ENCODE data around the gene TRABD2B.

TRABD2B gene

GRCh38 chr1:47876587-47876963 lies 120.6 kb downstream of the TRABD2B start:
- no peak for DNase-seq (ENCODE audit: low read depth in 2 of 2)

- no peak for DNase-seq (ENCODE audit: low read depth in 2 of 2)
These were observed 121.2 kb downstream of the TRABD2B start for GRCh38 chr1:47875831-47876586.

GRCh38 chr1:47875036-47875435 lies 122.1 kb downstream of the TRABD2B start:
- DNase-seq (ENCODE audit: low read depth in 2 of 2): no peak

GRCh38 chr1:47873337-47873736 lies 123.8 kb downstream of the TRABD2B start:
- DNase-seq (ENCODE audit: low read depth in 2 of 2): no peak

- no peak for DNase-seq (ENCODE audit: low read depth in 2 of 2)
These were observed 124.3 kb downstream of the TRABD2B start for GRCh38 chr1:47872886-47873285.

GRCh38 chr1:47871799-47872353 lies 125.3 kb downstream of the TRABD2B start:
- no peak for DNase-seq (ENCODE audit: low read depth in 2 of 2)

GRCh38 chr1:47870946-47871676 lies 126.1 kb downstream of the TRABD2B start:
- no peak for DNase-seq (ENCODE audit: low read depth in 2 of 2)

GRCh38 chr1:47870480-47870879 lies 126.7 kb downstream of the TRABD2B start:
- no peak for DNase-seq (ENCODE audit: low read depth in 2 of 2)

GRCh38 chr1:47868348-47868676 lies 128.9 kb downstream of the TRABD2B start:
- DNase-seq (ENCODE audit: low read depth in 2 of 2): no peak

GRCh38 chr1:47867438-47868347 lies 129.5 kb downstream of the TRABD2B start:
- no peak for DNase-seq (ENCODE audit: low read depth in 2 of 2)

- DNase-seq (ENCODE audit: low read depth in 2 of 2): no peak
These were observed 130.4 kb downstream of the TRABD2B start for GRCh38 chr1:47866601-47867437.

- no peak for DNase-seq (ENCODE audit: low read depth in 2 of 2)
These were observed 131.2 kb downstream of the TRABD2B start for GRCh38 chr1:47865881-47866535.

GRCh38 chr1:47859092-47859743 lies 138.0 kb downstream of the TRABD2B start:
- DNase-seq (ENCODE audit: low read depth in 2 of 2): no peak

GRCh38 chr1:47856996-47857395 lies 140.2 kb downstream of the TRABD2B start:
- DNase-seq (ENCODE audit: low read depth in 2 of 2): no peak

GRCh38 chr1:47855230-47855629 lies 142.0 kb downstream of the TRABD2B start:
- no peak for DNase-seq (ENCODE audit: low read depth in 2 of 2)

GRCh38 chr1:47854552-47855144 lies 142.5 kb downstream of the TRABD2B start:
- no peak for DNase-seq (ENCODE audit: low read depth in 2 of 2)

GRCh38 chr1:47853852-47854251 lies 143.3 kb downstream of the TRABD2B start:
- DNase-seq (ENCODE audit: low read depth in 2 of 2): no peak

- DNase-seq (ENCODE audit: low read depth in 2 of 2): no peak
These were observed 144.1 kb downstream of the TRABD2B start for GRCh38 chr1:47853059-47853458.

GRCh38 chr1:47852006-47852718 lies 145.0 kb downstream of the TRABD2B start:
- no peak for DNase-seq (ENCODE audit: low read depth in 2 of 2)

Data from stimulated activated CD4-positive, alpha-beta T cell treated with anti-CD3 and anti-CD28 coated beads, Interleukin-4, amount 100 ng/mL, for 48 hours (primary cell).